Gastroesophageal sphincter (tissue), 4 donors: ENCODE results near the gene CD48. TPM values are rescaled to one million over a fixed set of nuclear protein-coding genes. Genes with fewer than 3 reads are reported as not detected.

Source experiments
- ATAC-seq: fragments of 150-250 bp; one replicate; pipeline ENCODE4 v1.9.1; 2016; ENCODE audit warnings: mild to moderate bottlenecking, moderate library complexity
- H3K27ac ChIP-seq, 4 donors: fragments of 200-600 bp; sonication (generic) in 3 of 4; 1 replicate in 3 of 4; 2 replicates in 1 of 4; pipeline ENCODE4 v1.5.1; 2016 to 2019
- H3K27me3 ChIP-seq: fragments of 200-600 bp; sonication (generic); one replicate; pipeline ENCODE4 v1.5.1; 2019
- H3K36me3 ChIP-seq, 2 donors: fragments of 200-600 bp; sonication (generic); one replicate each; pipeline ENCODE4 v1.5.1; 2019; ENCODE audit warnings: control low read depth in 1 of 2
- H3K4me1 ChIP-seq, 3 donors: fragments of 200-600 bp; sonication (generic); 1 replicate in 2 of 3; 2 replicates in 1 of 3; pipeline ENCODE4 v1.5.1; 2016 to 2019; ENCODE audit warnings: control low read depth in 2 of 3
- H3K4me3 ChIP-seq, 2 donors: fragments of 200-600 bp; sonication (generic); one replicate each; pipeline ENCODE4 v1.5.1; 2019; ENCODE audit warnings: mild to moderate bottlenecking in 1 of 2, moderate library complexity in 1 of 2
- H3K9me3 ChIP-seq, 3 donors: fragments of 200-600 bp; sonication (generic); one replicate each; pipeline ENCODE4 v1.5.1; 2017 to 2019; ENCODE audit warnings: control low read depth in 2 of 3
- EP300 ChIP-seq: sonication (generic); formaldehyde crosslinking; IDR thresholded peaks from one replicate; pipeline ENCODE4 v1.6.1; 2017; ENCODE audit warnings: antibody characterized with exemption, mild to moderate bottlenecking
- POLR2A ChIP-seq, 2 donors: fragments of 450-650 bp; IDR thresholded peaks; one replicate each; pipeline ENCODE4 v1.6.1; 2017; ENCODE audit warnings: antibody characterized with exemption in 2 of 2, mild to moderate bottlenecking in 2 of 2, moderate library complexity in 1 of 2
- POLR2AphosphoS5 ChIP-seq: sonication (generic); formaldehyde crosslinking; IDR thresholded peaks from one replicate; pipeline ENCODE4 v1.6.1; 2017; ENCODE audit warnings: antibody characterized with exemption
- WGBS, 2 donors: methylation state at CpG; one replicate each; pipeline ENCODE4 v1.1.5; 2018; ENCODE audit warnings: low coverage in 1 of 2; 5-methylcytosine and 5-hydroxymethylcytosine counted together
- total RNA-seq, 4 donors: library from RNA; depleted of rRNA; stranded (reverse); fragments of >200 nt; gene quantifications; one replicate each; pipeline ENCODE4 v1.1.0, GENCODE V29; 2016
- TF ChIP-seq, protein P1 (sequence below), 4 experiments: fragments of 200-600 bp in 2 of 4; fragments of 450-650 bp in 2 of 4; sonication (generic) in 1 of 4; IDR thresholded peaks; one replicate each; pipeline ENCODE4 v1.5.1; 2017 to 2019; ENCODE audit warnings: antibody characterized with exemption in 4 of 4, mild to moderate bottlenecking in 2 of 4, moderate library complexity in 2 of 4

CD48 gene
- total RNA-seq, 4 donors from 2014 or later = 2.2 to 8.5 (median 4.5) TPM; not detected in 1

DNA sequence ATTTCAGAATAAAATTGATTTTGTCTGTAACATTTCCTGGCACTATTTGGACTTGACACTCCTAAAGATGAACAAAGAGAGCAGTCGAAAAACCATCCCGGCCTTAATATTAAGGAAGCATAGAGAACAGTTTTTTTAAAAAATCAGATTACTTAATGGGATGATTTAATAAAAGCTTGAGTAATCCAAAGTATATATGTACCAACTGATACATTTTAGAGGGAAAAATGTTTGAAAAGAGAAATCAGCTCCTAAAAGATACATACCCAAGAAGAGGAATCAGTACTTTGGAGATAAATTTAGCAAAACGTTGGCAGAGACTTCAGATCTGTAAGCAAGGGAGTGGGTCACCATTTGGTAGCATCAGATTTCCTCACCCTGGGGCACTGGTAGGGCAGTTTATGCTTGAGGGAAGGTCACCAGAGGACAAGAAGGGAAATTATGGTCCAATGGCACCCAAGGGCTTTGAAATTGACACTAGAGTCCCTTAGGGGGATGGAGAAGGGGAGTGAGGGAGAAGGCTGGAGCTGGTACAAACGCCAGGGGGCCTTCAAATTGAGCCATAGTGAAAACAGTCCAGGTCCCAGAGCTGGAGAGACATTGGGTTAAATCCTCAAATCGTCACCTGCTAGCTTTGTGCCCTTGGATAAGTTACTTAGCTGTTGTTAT, 33.4 kb upstream of the CD48 start:
- no peak for TF ChIP-seq EP300
- TF ChIP-seq, protein P1, sequence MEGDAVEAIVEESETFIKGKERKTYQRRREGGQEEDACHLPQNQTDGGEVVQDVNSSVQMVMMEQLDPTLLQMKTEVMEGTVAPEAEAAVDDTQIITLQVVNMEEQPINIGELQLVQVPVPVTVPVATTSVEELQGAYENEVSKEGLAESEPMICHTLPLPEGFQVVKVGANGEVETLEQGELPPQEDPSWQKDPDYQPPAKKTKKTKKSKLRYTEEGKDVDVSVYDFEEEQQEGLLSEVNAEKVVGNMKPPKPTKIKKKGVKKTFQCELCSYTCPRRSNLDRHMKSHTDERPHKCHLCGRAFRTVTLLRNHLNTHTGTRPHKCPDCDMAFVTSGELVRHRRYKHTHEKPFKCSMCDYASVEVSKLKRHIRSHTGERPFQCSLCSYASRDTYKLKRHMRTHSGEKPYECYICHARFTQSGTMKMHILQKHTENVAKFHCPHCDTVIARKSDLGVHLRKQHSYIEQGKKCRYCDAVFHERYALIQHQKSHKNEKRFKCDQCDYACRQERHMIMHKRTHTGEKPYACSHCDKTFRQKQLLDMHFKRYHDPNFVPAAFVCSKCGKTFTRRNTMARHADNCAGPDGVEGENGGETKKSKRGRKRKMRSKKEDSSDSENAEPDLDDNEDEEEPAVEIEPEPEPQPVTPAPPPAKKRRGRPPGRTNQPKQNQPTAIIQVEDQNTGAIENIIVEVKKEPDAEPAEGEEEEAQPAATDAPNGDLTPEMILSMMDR (IDR thresholded peaks at IDR 0.05) = no peak
- no peak for TF ChIP-seq POLR2AphosphoS5
- no peak for TF ChIP-seq POLR2A (IDR thresholded peaks at IDR 0.05)
- Histone ChIP-seq H3K36me3 (no peaks in the 10 kb centered on the region), H3K9me3 (no peaks in the 10 kb centered on the region), H3K27ac (no peak overlapping the region), H3K27me3 (peaks cover 8% of the 10 kb centered on the region), H3K4me3 (no peak overlapping the region), H3K4me1 (no peaks in the 10 kb centered on the region)
- no peak for ATAC-seq
- 49 to 67% methylated on average over 5 of the region's 5 CpGs for WGBS, 2 donors

DNA sequence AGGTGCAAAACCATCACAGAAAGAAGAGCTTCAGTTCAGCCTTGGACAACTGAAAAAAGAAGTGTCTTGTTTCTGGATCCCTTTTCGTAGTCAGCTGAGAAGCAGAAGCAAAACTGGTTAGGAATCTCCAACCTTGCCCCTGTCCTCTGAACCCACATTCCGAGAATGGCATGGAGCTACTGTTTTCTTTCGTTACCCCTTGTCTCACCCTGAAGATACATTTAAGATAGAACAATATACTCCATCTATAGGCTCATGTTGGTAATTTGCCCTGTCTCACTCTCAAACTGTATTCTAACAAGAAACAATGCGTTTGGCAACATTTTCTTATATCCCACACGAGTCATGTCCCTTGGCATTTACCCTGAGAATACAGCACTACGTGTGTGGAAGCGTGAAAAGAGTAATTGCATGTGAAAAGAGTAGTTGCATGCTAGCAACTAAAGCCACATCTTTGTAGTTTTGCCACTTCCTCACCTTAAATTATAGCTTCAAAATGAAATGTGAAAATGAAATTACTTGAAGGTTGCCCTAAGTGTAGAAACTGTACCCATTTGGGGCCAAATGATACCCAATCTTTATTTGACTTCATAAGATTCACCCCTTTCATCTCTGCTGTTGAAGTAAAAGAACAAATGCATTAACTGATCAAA, 32.7 kb upstream of the CD48 start:
- Histone ChIP-seq H3K27ac (no peak overlapping the region), H3K4me3 (no peak overlapping the region), H3K36me3 (no peaks in the 10 kb centered on the region), H3K9me3 (no peaks in the 10 kb centered on the region), H3K27me3 (peaks cover 8% of the 10 kb centered on the region), H3K4me1 (no peaks in the 10 kb centered on the region)
- no peak for ATAC-seq
- WGBS, 2 donors = 61 to 64% methylated on average over 6 of the region's 7 CpGs
- TF ChIP-seq, protein P1 (IDR thresholded peaks at IDR 0.05) = no peak
- TF ChIP-seq EP300 = no peak
- TF ChIP-seq POLR2A (IDR thresholded peaks at IDR 0.05) = no peak
- no peak for TF ChIP-seq POLR2AphosphoS5

DNA sequence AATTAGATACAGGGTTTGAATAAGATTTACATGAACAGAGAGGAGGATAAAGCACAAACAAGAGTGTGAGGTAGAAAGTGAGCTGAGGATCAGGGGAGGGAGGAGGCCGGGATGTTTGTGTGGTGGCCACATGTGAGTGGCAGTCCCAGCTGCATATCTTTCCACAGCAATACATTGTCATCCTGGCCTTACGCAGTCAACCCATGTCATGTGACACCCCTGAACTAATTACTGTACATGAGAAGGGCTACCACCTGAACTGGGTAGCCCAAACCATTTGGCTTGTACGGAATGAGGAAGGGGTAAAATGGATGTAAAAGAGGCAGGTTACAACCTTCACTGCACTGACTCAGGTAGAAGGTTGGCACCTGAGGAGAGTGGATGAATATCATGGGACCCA, 31.6 kb upstream of the CD48 start:
- Histone ChIP-seq H3K9me3 (no peaks in the 10 kb centered on the region), H3K27ac (no peak overlapping the region), H3K4me1 (no peaks in the 10 kb centered on the region), H3K4me3 (no peak overlapping the region), H3K36me3 (no peaks in the 10 kb centered on the region), H3K27me3 (peaks cover 8% of the 10 kb centered on the region)
- no peak for ATAC-seq
- 70 to 71% methylated on average over 1 to 2 of the region's 3 CpGs for WGBS, 2 donors
- TF ChIP-seq EP300 (no peak), POLR2AphosphoS5 (no peak), POLR2A (IDR thresholded peaks at IDR 0.05) (no peak)
- TF ChIP-seq, protein P1 (IDR thresholded peaks at IDR 0.05) = no peak

DNA sequence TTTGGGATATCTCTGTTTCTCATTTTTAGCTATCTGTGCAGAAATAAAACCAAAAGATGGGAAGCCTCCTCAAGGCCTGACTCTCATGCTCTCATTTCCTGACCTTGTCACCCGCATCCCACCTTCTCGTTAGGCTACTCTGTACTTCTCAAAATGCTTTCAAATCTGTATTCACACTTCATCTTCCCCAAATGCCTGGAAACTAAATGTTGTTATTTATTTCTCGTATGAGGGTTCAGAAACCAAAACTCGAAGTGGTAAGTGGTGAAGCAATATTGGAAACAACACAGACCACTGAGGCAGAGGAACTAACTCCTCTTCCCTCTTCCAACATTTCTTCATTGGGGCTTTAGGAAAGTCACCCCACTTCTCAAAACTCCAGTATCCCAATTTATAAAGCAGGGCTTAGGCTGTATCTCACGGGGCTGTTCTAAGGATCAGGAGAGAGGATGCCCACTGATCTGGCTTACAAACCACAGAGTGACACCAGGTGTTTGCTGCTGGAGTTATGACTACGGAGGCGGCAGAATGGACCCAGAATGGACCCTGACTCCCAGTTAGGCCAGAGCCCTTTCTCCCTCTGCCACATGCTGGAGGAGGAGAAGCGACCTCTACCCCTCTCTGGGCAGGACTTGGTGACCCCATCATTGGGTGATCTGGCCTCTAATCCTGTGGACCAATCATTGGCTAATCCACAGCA, 31.0 kb upstream of the CD48 start:
- 77 to 81% methylated on average over 5 to 6 of the region's 8 CpGs for WGBS, 2 donors
- TF ChIP-seq POLR2A (IDR thresholded peaks at IDR 0.05) (no peak), POLR2AphosphoS5 (no peak), EP300 (no peak)
- TF ChIP-seq, protein P1 (IDR thresholded peaks at IDR 0.05) = no peak

More for the DNA sequence above, 31.0 kb upstream of the CD48 start:
- Histone ChIP-seq H3K4me3 (no peak overlapping the region), H3K9me3 (peaks cover 0 to under 1% (median 0%) of the 10 kb centered on the region in 3 donors), H3K36me3 (no peaks in the 10 kb centered on the region), H3K27ac (no peak overlapping the region), H3K27me3 (peaks cover 8% of the 10 kb centered on the region), H3K4me1 (no peaks in the 10 kb centered on the region)
- no peak for ATAC-seq
